Sigmoid colon (tissue), 7 donors: ENCODE data around the gene ANKS1A. TPM values are rescaled to one million over a fixed set of nuclear protein-coding genes. Genes with fewer than 3 reads are reported as not detected.

Source experiments
- DNase-seq: peaks from one replicate; pipeline ENCODE4 v3.0.0-alpha.2; 2019
- H3K27ac ChIP-seq, 4 donors: fragments of 200-600 bp; sonication (generic); one replicate each; pipeline ENCODE4 v1.5.1; 2016 to 2019; ENCODE audit warnings: mild to moderate bottlenecking in 1 of 4
- H3K27me3 ChIP-seq, 3 donors: fragments of 200-600 bp; sonication (generic); one replicate each; pipeline ENCODE4 v1.5.1; 2019; ENCODE audit warnings: mild to moderate bottlenecking in 1 of 3
- H3K36me3 ChIP-seq, 4 donors: fragments of 200-600 bp; sonication (generic); one replicate each; pipeline ENCODE4 v1.5.1; 2016 to 2019
- H3K4me1 ChIP-seq, 4 donors: fragments of 200-600 bp; sonication (generic); one replicate each; pipeline ENCODE4 v1.5.1; 2017 to 2019
- H3K4me3 ChIP-seq, 4 donors: fragments of 200-600 bp; sonication (generic); one replicate each; pipeline ENCODE4 v1.5.1; 2017 to 2019; ENCODE audit warnings: mild to moderate bottlenecking in 2 of 4, moderate library complexity in 1 of 4
- H3K9me3 ChIP-seq, 4 donors: fragments of 200-600 bp in 3 of 4; sonication (generic) in 3 of 4; one replicate each; pipeline versions ENCODE4 v1.5.1 to v1.6.1; 2013 to 2019
- EP300 ChIP-seq, 4 donors: sonication (generic); formaldehyde crosslinking; IDR thresholded peaks; one replicate each; pipeline ENCODE4 v1.6.1; 2017; ENCODE audit warnings: antibody characterized with exemption in 4 of 4
- POLR2A ChIP-seq, 2 donors: fragments of 450-650 bp; IDR thresholded peaks; one replicate each; pipeline ENCODE4 v1.6.1; 2016; ENCODE audit warnings: antibody characterized with exemption in 2 of 2, mild to moderate bottlenecking in 2 of 2, moderate library complexity in 2 of 2
- POLR2AphosphoS5 ChIP-seq, 4 donors: sonication (generic); formaldehyde crosslinking; IDR thresholded peaks; one replicate each; pipeline ENCODE4 v1.6.1; 2017; ENCODE audit warnings: antibody characterized with exemption in 4 of 4
- WGBS, 2 donors: extraction: QIAGEN DNeasy Blood & Tissue Kit; methylation state at CpG; one replicate each; pipeline ENCODE4 v1.1.7; 2013; 5-methylcytosine and 5-hydroxymethylcytosine counted together
- intact Hi-C: fragments of 100-400 bp; cut with DNase I; formaldehyde crosslinking; loops from one replicate; pipeline ENCODE4 v1.15.1; 2023
- polyA plus RNA-seq, 3 donors: library from polyadenylated mRNA; stranded (reverse); fragments of 200-250 nt; gene quantifications; one replicate each; pipeline ENCODE4 v1.2.3, GENCODE V29; 2013
- total RNA-seq, 4 donors: library from RNA; depleted of rRNA; stranded (reverse); fragments of >200 nt; gene quantifications; one replicate each; pipeline ENCODE4 v1.1.0, GENCODE V29; 2016
- TF ChIP-seq, protein P1 (sequence below), 4 experiments: fragments of 450-650 bp in 3 of 4; fragments of 200-600 bp in 1 of 4; IDR thresholded peaks; one replicate each; pipeline ENCODE4 v1.5.1; 2016 to 2019; ENCODE audit warnings: antibody characterized with exemption in 4 of 4, mild to moderate bottlenecking in 3 of 4, moderate library complexity in 2 of 4
- donor health status: healthy with polysubstance abuse.
- donor health status: Bipolar disorder and iron deficiency.
- donor health status: healthy.

Gene ANKS1A
- total and polyA plus RNA-seq, 7 donors = 9.0 to 60.1 (median 37.8) TPM

DNA sequence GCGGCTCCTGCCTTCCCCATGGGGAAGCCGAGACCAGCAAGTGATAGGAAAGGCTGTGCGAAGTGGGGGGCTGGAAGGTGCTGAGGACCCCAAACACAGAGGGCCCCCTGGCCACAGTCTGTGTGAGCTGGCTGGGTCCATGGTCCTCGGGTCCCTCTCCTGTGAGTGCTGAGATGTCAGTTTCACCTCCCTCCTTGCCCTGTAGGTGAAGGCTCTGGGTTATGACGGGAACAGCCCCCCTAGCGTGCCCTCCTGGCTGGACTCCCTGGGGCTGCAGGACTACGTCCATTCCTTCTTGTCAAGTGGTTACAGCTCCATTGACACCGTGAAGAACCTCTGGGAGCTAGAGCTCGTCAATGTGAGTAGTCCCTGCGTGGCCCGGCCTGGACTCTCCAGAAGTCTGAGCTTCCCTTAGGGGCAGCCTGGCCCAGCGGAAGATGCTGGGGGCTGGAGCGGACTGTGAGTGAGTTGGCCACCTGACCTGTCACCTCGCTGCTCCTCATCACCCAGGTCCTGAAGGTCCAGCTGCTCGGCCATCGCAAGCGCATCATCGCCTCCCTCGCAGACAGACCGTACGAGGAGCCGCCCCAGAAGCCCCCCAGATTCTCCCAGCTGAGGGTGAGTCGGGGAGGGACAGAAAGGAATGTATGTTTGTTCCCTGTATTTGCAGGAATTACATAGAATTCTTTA lies 190.4 kb downstream of the ANKS1A start:
- H3K9me3 ChIP-seq = no peaks in the 10 kb centered on the region
- H3K27me3 ChIP-seq = no peaks in the 10 kb centered on the region
- H3K36me3 ChIP-seq = peaks cover 40 to 94% (median 73%) of the 10 kb centered on the region in 4 donors
- TF ChIP-seq EP300 (IDR thresholded peaks at IDR 0.05) (no peak), POLR2A (IDR thresholded peaks at IDR 0.05) (no peak), POLR2AphosphoS5 (IDR thresholded peaks at IDR 0.05) (no peak)
- TF ChIP-seq, protein P1, sequence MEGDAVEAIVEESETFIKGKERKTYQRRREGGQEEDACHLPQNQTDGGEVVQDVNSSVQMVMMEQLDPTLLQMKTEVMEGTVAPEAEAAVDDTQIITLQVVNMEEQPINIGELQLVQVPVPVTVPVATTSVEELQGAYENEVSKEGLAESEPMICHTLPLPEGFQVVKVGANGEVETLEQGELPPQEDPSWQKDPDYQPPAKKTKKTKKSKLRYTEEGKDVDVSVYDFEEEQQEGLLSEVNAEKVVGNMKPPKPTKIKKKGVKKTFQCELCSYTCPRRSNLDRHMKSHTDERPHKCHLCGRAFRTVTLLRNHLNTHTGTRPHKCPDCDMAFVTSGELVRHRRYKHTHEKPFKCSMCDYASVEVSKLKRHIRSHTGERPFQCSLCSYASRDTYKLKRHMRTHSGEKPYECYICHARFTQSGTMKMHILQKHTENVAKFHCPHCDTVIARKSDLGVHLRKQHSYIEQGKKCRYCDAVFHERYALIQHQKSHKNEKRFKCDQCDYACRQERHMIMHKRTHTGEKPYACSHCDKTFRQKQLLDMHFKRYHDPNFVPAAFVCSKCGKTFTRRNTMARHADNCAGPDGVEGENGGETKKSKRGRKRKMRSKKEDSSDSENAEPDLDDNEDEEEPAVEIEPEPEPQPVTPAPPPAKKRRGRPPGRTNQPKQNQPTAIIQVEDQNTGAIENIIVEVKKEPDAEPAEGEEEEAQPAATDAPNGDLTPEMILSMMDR (IDR thresholded peaks at IDR 0.05) = no peak
- no peak overlapping the region for H3K27ac ChIP-seq
- WGBS, 2 donors = 94 to 96% methylated on average over 23 of the region's 23 CpGs
- peak; percentile 55 for DNase-seq
- intact Hi-C loops = no loop called here
- no peak overlapping the region for H3K4me3 ChIP-seq
- peaks cover 0 to 29% (median 20%) of the 10 kb centered on the region in 4 donors for H3K4me1 ChIP-seq

DNA sequence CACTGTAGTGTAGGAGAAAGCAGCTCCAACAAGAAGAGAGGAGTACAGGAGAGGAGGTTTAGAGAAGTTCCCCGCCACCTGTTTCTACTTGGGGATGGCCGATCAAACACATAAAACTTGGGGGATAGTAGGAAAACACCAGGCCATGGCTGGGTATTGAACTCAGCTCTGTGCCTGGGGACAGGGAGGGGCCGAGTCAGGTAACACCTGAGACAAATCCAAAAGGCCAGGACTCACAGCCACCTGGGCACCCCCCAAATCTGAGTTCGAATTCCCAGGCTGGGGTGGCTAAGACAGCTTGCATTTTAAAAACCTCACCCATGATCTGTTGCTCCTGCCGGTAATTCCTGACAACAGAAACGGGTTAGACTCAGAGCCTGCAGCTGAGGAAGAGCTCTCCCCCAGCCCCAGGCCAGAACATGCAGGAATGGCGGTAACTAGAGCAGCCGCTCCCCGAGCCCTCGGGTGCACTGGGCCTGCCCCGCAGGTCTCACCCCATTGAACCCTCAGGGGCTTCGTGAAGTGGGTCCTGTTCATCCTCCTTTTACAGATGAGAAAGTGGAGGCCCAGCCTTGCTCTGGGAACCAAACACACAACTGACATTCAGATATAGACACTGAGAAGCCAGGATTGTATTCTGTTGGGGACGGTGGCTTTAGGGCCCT lies 191.1 kb downstream of the ANKS1A start:
- Histone ChIP-seq H3K27ac (peak overlapping the region in 2 of 4 donors; percentile 56 to 66), H3K4me1 (peaks cover 0 to 32% (median 20%) of the 10 kb centered on the region in 4 donors)
- WGBS, 2 donors = 93 to 94% methylated on average over 13 of the region's 13 CpGs

DNA sequence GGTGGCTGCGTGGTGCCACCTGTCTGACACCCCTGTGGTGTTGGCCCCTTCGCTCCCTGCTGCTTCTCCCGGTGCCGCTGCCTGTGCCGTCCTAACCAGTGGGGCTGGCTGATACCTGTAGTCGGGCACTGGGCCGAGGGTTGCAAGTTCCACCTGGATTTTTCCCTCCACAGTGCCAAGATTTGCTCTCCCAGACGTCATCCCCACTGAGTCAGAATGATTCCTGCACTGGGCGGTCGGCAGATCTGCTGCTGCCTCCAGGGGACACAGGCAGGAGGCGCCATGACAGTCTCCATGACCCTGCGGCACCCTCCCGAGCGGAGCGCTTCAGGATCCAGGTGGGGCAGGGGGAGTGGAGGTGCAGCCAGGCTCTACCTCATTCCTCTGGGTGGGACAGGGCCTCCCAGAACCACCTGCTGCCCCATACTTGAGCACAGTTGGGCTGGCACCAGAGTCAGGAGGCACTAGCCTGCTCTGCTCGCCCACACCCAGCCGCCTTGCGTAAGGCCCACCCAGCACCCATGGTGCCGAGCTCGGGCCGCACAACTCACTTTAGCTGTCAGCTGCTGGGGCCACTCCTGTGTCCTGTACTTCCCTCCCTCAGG lies 191.9 kb downstream of the ANKS1A start:
- Histone ChIP-seq H3K4me1 (peaks cover 0 to 32% (median 20%) of the 10 kb centered on the region in 4 donors), H3K36me3 (peaks cover 55 to 100% (median 87%) of the 10 kb centered on the region in 4 donors), H3K9me3 (no peaks in the 10 kb centered on the region), H3K27me3 (no peaks in the 10 kb centered on the region), H3K4me3 (no peak overlapping the region), H3K27ac (peak overlapping the region; percentile 29 to 67 (median 61))
- intact Hi-C loops = no loop called here
- peak; percentile 61 for DNase-seq
- TF ChIP-seq EP300 (IDR thresholded peaks at IDR 0.05) (no peak), POLR2A (IDR thresholded peaks at IDR 0.05) (no peak), POLR2AphosphoS5 (IDR thresholded peaks at IDR 0.05) (no peak)
- TF ChIP-seq, protein P1 (IDR thresholded peaks at IDR 0.05) = no peak
- WGBS, 2 donors = 92 to 93% methylated on average over 21 of the region's 21 CpGs

More for the DNA sequence above, 191.1 kb downstream of the ANKS1A start:
- Histone ChIP-seq H3K27me3 (no peaks in the 10 kb centered on the region), H3K9me3 (no peaks in the 10 kb centered on the region), H3K36me3 (peaks cover 47 to 97% (median 79%) of the 10 kb centered on the region in 4 donors), H3K4me3 (no peak overlapping the region)
- TF ChIP-seq POLR2A (IDR thresholded peaks at IDR 0.05) (no peak), EP300 (IDR thresholded peaks at IDR 0.05) (no peak), POLR2AphosphoS5 (IDR thresholded peaks at IDR 0.05) (no peak)
- TF ChIP-seq, protein P1 (IDR thresholded peaks at IDR 0.05) = no peak
- DNase-seq = peak; percentile 26
- intact Hi-C loops = no loop called here

DNA sequence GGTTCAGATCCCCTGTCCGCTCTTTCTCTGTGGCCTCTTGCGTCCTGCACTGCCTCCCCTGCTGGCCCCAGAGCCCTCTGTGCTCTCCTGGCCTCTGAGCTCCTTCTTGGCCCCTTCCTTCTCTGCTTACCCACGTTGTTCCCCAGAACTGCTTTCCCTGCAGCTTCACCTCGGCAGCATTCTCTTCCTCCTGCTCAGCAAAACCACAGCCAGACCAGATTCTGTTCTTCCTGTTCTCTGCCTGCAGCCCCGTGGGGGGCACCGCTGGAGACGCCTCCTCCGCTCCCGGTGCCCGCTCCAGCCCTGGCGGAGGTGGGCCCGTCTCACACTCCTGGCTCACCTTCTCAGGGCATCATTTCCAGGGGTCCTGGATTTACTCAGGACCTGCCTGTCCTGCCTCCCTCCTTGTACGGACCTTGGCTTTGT lies 192.4 kb downstream of the ANKS1A start:
- Histone ChIP-seq H3K4me3 (no peak overlapping the region), H3K9me3 (no peaks in the 10 kb centered on the region), H3K27ac (peak overlapping the region; percentile 29 to 67 (median 61)), H3K4me1 (peaks cover 0 to 32% (median 20%) of the 10 kb centered on the region in 4 donors), H3K36me3 (peaks cover 60 to 100% (median 92%) of the 10 kb centered on the region in 4 donors), H3K27me3 (no peaks in the 10 kb centered on the region)
- 55 to 73% methylated on average over 13 of the region's 13 CpGs for WGBS, 2 donors
- intact Hi-C loops = no loop called here
- DNase-seq = peak; percentile 54
- TF ChIP-seq, protein P1 (IDR thresholded peaks at IDR 0.05) = no peak
